ENCODE results near the gene FARSA. TPM values are rescaled to one million over a fixed set of nuclear protein-coding genes. Genes with fewer than 3 reads are reported as not detected.
A peak's percentile ranks its signal among the peaks of the same experiment; 100 is the strongest.
"Not testable (repeated sequence)": the region's sequence is repeated elsewhere in the genome, so short reads cannot be mapped to it uniquely, and the experiment has no call there.

Gene FARSA
- total RNA-seq = 10 to 100 TPM; 26.1 to 53.7 (median 40.7) TPM

DNA sequence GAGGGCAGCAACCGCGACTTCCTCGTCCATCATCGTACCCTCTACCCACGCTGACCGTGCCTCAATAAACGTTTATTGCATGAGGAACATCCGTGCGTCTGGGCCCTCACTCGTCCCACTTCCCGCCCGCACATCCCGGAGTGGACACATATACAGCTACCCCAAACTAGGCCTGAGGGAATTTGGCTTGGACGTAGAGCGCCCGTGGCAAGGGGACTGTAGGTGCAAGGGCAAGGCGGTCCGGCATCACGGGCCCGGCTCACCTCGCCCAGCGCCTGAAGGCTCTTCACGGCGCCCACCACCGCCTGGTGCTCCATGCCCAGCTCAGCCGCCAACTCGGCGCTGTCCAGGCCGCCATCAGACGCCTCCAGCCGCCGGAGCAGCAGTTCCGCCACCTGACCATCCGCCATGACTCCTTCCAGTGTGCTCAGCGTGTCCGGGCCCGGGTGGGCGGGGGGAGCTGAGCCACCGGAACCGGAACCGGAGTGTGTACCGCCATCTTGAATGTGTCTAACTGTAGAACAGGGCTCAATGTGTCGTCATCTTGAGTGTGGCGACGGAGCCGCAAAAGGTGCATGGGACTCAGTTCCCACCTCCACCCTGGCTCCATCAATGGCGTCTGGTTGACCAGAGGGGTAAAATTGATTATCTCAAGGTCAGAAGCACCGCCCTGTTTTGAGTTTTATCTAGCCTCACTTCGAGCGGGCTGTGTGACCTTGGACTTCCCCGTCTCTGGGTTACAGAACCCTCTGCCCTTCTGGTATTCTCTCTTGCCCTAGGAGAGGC lies at the start of gene FARSA:
Gene FARSA, minus strand, starts transcription at position 425 of the 786 bp plus-strand sequence. Its CDS starts 15 bp downstream, at position 410.
- peak; percentile 83 to 98 (median 95) for TF ChIP-seq POLR2AphosphoS5 (IDR thresholded peaks at IDR 0.05)
- TF ChIP-seq POLR2A (IDR thresholded peaks at IDR 0.05) = peak; percentile 31
- TF ChIP-seq, protein P1, sequence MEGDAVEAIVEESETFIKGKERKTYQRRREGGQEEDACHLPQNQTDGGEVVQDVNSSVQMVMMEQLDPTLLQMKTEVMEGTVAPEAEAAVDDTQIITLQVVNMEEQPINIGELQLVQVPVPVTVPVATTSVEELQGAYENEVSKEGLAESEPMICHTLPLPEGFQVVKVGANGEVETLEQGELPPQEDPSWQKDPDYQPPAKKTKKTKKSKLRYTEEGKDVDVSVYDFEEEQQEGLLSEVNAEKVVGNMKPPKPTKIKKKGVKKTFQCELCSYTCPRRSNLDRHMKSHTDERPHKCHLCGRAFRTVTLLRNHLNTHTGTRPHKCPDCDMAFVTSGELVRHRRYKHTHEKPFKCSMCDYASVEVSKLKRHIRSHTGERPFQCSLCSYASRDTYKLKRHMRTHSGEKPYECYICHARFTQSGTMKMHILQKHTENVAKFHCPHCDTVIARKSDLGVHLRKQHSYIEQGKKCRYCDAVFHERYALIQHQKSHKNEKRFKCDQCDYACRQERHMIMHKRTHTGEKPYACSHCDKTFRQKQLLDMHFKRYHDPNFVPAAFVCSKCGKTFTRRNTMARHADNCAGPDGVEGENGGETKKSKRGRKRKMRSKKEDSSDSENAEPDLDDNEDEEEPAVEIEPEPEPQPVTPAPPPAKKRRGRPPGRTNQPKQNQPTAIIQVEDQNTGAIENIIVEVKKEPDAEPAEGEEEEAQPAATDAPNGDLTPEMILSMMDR (IDR thresholded peaks at IDR 0.05) = no peak
- peak within 1 kb of the TSS; percentile 86 to 97 (median 96) for H3K4me3 ChIP-seq
- H3K4me1 ChIP-seq = peaks cover 4 to 15% of the 10 kb centered on the region in 2 donors
- no peaks in the 10 kb centered on the region for H3K9me3 ChIP-seq
- H3K27me3 ChIP-seq = no peaks in the 10 kb centered on the region
- H3K27ac ChIP-seq = peak within 1 kb of the TSS; percentile 81
- intact Hi-C loops (cut with DNase I; ENCODE audit: low total_unique reads) = no loop called here
- H3K36me3 ChIP-seq = peaks cover 1% of the 10 kb centered on the region
- peak; percentile 92 to 94 for DNase-seq (ENCODE audit: low spot score in 2 of 2)

DNA sequence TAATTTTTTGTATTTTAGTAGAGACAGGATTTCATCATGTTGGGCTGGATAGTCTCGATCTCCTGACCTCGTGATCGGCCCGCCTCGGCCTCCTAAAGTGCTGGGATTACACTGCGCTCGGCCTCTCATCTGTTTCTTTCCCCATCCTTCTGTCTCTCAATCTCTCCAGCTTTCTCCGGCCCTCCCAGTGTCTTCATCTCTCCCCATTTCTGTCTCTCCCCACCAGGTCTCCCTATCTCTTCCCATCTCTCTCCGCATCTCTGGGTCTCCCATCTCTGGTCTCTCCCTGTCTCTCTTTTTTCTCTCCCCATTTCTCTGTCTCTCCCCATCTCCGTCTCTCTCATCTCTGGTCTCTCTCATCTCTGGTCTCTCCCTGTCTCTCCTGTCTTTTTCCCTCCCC lies 49.6 kb upstream of the FARSA start:
- Histone ChIP-seq H3K4me1 (peaks cover 0 to 7% of the 10 kb centered on the region in 2 donors), H3K9me3 (no peaks in the 10 kb centered on the region), H3K36me3 (no peaks in the 10 kb centered on the region), H3K4me3 (peak overlapping the region in 2 of 3 donors; percentile 44 to 53), H3K27ac (peak overlapping the region in 1 of 2 donors; percentile 84), H3K27me3 (no peaks in the 10 kb centered on the region)
- no peak for DNase-seq (ENCODE audit: low spot score in 2 of 2)
- TF ChIP-seq POLR2AphosphoS5 (IDR thresholded peaks at IDR 0.05) = no peak
- no peak for TF ChIP-seq POLR2A (IDR thresholded peaks at IDR 0.05)
- TF ChIP-seq, protein P1 (IDR thresholded peaks at IDR 0.05) = no peak
- intact Hi-C loops (cut with DNase I; ENCODE audit: low total_unique reads) = no loop called here

DNA sequence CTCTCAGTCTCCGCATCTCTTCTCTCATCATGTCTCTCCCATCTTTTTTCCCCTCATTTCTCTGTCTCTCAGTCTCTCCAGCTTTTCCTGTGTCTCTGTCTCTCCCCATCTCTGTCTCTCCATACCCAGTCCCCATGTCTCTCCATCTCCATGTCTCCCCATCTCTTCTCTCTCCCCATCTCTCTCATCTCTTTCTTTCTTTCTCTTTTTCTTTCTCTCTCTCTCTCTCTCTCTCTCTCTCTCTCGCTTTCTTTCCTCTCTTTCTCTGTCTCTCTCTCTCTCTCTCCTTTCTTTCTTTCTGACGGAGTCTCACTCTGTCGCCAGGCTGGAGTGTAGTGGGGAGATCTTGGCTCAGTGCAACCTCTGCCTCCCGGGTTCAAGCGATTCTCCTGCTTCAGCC lies 49.1 kb upstream of the FARSA start:
- H3K27ac ChIP-seq = peak overlapping the region in 1 of 2 donors; percentile 84
- intact Hi-C loops (cut with DNase I; ENCODE audit: low total_unique reads) = no loop called here

DNA sequence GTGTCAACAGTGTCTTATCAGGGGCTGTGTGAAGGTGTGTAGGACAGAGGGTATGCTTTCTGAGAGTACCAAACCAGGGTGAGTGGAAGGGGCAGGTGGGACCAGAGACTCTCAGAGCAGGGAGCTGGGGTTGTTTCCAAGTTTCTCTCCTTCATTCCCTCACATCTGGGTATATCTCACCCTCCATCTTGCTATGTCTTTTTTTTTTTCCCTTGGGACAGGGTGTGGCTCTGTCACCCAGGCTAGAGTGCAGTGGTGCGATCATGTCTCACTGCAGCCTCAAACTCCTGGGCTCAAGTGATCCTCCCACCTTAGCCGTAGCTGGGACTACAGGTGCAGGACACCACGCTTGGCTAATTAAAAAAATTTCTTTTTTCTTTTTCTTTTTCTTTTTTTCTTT lies 46.5 kb upstream of the FARSA start:
- no peak overlapping the region for H3K27ac ChIP-seq
- no peak overlapping the region for H3K4me3 ChIP-seq
- TF ChIP-seq POLR2A (IDR thresholded peaks at IDR 0.05) (no peak), POLR2AphosphoS5 (IDR thresholded peaks at IDR 0.05) (no peak)
- TF ChIP-seq, protein P1 (IDR thresholded peaks at IDR 0.05) = no peak
- H3K27me3 ChIP-seq = no peaks in the 10 kb centered on the region
- intact Hi-C loops (cut with DNase I; ENCODE audit: low total_unique reads) = no loop called here
- DNase-seq (ENCODE audit: low spot score in 2 of 2) = no peak
- H3K36me3 ChIP-seq = no peaks in the 10 kb centered on the region
- H3K4me1 ChIP-seq = no peaks in the 10 kb centered on the region
- no peaks in the 10 kb centered on the region for H3K9me3 ChIP-seq

More for the DNA sequence above, 49.1 kb upstream of the FARSA start:
- H3K9me3 ChIP-seq = no peaks in the 10 kb centered on the region
- no peaks in the 10 kb centered on the region for H3K27me3 ChIP-seq
- no peaks in the 10 kb centered on the region for H3K36me3 ChIP-seq
- TF ChIP-seq POLR2A (IDR thresholded peaks at IDR 0.05) (no peak), POLR2AphosphoS5 (IDR thresholded peaks at IDR 0.05) (no peak)
- TF ChIP-seq, protein P1 (IDR thresholded peaks at IDR 0.05) = no peak
- DNase-seq (ENCODE audit: low spot score in 2 of 2) = no peak
- peaks cover 0 to 7% of the 10 kb centered on the region in 2 donors for H3K4me1 ChIP-seq
- H3K4me3 ChIP-seq = no peak overlapping the region

DNA sequence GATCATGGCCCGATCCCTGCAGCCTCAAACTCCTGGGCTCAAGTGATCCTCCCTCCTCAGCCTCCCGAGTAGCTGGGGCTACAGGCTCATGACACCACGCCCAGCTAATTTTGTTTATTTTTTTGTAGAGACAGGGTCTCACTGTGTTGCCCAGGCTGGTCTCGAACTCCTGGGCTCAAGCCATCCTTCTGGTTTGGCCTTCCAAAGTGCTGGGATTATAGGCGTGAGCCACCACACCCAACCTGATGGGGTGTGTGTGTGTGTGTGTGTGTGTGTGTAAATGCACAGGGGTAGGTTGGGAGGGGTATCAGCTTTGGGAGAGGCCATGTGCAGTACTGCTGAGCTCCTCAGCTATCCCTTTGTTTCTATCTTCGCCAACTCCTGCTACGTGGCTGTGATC lies 42.6 kb upstream of the FARSA start:
- H3K36me3 ChIP-seq; H3K4me1 ChIP-seq; H3K27ac ChIP-seq; DNase-seq (ENCODE audit: low spot score in 2 of 2); H3K9me3 ChIP-seq; H3K4me3 ChIP-seq; H3K27me3 ChIP-seq: not testable (repeated sequence)
- intact Hi-C loops (cut with DNase I; ENCODE audit: low total_unique reads) = loop anchor here (1.0 kb wide), 1 partner anchor 38 kb away; no protein-coding TSS in a partner anchor
